K562 (cell line): ENCODE data around the gene SPHK2. TPM values are rescaled to one million over a fixed set of nuclear protein-coding genes. Genes with fewer than 3 reads are reported as not detected.
"Not testable (repeated sequence)": the region's sequence is repeated elsewhere in the genome, so short reads cannot be mapped to it uniquely, and the experiment has no call there.

Source experiments
- ATAC-seq: fragments of 200-7000 bp; cut with Tn5 transposase; 3 replicates; pipeline ENCODE4 v1.9.1; 2020; ENCODE audit warnings: moderate library complexity
- BruUV-seq: library from RNA; stranded (reverse); fragments of 400-500 nt; replicated peaks from 2 replicates; lab custom pipeline; 2021; lab: Mats Ljungman, UMichigan
- CTCF ChIA-PET: fragments of 300-600 bp; formaldehyde crosslinking; extraction: SDS; loops from one replicate; lab custom pipeline; 2021; ENCODE audit warnings: low intra/inter-chr PET ratio; lab: Yijun Ruan, JAX
- POLR2A ChIA-PET: fragments of 300-600, 350-650 bp; sonication (Branson Sonifier 250); formaldehyde crosslinking; extraction: SDS; loops from one replicate; lab custom pipeline; 2021; ENCODE audit warnings: antibody characterized with exemption, inconsistent platforms; lab: Yijun Ruan, JAX
- DNase-seq, 4 experiments: peaks; one replicate each; pipeline versions ENCODE4 v3.0.0 to v3.0.0-alpha.2; 2011 to 2018; ENCODE audit warnings: low spot score in 3 of 4, mixed read lengths in 3 of 4; ENCODE audit errors: extremely low read depth in 1 of 4
- FAIRE-seq: peaks from 2 replicates; lab custom pipeline; 2011; peaks lifted over from hg19 to GRCh38; lab: Jason Lieb, UNC
- H2AFZ ChIP-seq: 2 replicates; pipeline ENCODE4 v1.6.0; 2011; ENCODE audit warnings: low read depth, low read length, control low read depth, inconsistent platforms
- H3K27ac ChIP-seq: fragments of 200-600 bp; 3 replicates; pipeline ENCODE4 v1.8.0; 2011; ENCODE audit warnings: low read depth, mild to moderate bottlenecking, control low read depth, inconsistent platforms, low read length, moderate library complexity, mixed read lengths; ENCODE audit errors: extremely low read depth
- H3K27me3 ChIP-seq, 2 experiments: fragments of 300-600 bp in 1 of 2; 2 replicates in 1 of 2; 3 replicates in 1 of 2; pipeline versions ENCODE4 v1.6.0 to v1.8.0; 2011; ENCODE audit warnings: inconsistent platforms in 2 of 2, low read length in 2 of 2, mild to moderate bottlenecking in 1 of 2, mixed read lengths in 1 of 2, moderate library complexity in 1 of 2; ENCODE audit not compliant: control insufficient read depth in 2 of 2, insufficient read depth in 2 of 2
- H3K36me3 ChIP-seq: fragments of 300-600 bp; 3 replicates; pipeline ENCODE4 v1.8.0; 2011; ENCODE audit warnings: mild to moderate bottlenecking, low read length, inconsistent platforms; ENCODE audit not compliant: control insufficient read depth, insufficient read depth
- H3K4me1 ChIP-seq, 2 experiments: fragments of 200-600 bp in 1 of 2; replicated peaks in 1 of 2; 2 replicates in 1 of 2; 3 replicates in 1 of 2; pipeline versions ENCODE4 v1.5.1 to v1.8.0; 2011; ENCODE audit warnings: inconsistent platforms in 2 of 2, low read length in 2 of 2, mild to moderate bottlenecking in 1 of 2, mixed read lengths in 1 of 2, moderate library complexity in 1 of 2; ENCODE audit not compliant: control insufficient read depth in 2 of 2, insufficient read depth in 2 of 2
- H3K4me2 ChIP-seq: 2 replicates; pipeline ENCODE4 v1.6.1; 2011; ENCODE audit warnings: low read length, control low read depth, inconsistent platforms, mixed read lengths; ENCODE audit not compliant: insufficient read depth
- H3K4me3 ChIP-seq: fragments of 200-600 bp; sonication (generic), shearing (Covaris generic); 2 replicates; pipeline ENCODE4 v1.5.1; 2016; ENCODE audit warnings: control low read depth, inconsistent platforms
- H3K79me2 ChIP-seq: fragments of 200-600 bp; 3 replicates; pipeline ENCODE4 v1.8.0; 2011; ENCODE audit warnings: low read length, inconsistent platforms; ENCODE audit not compliant: control insufficient read depth, insufficient read depth
- H3K9ac ChIP-seq, 2 experiments: 2 replicates each; pipeline versions ENCODE4 v1.6.0 to v1.6.1; 2011; ENCODE audit warnings: low read depth in 2 of 2, low read length in 2 of 2, control low read depth in 1 of 2, inconsistent platforms in 1 of 2, mild to moderate bottlenecking in 1 of 2, mixed read lengths in 1 of 2; ENCODE audit not compliant: insufficient read depth in 1 of 2
- H3K9me1 ChIP-seq: one replicate; pipeline ENCODE4 v1.6.0; 2011; ENCODE audit warnings: inconsistent platforms, mild to moderate bottlenecking, low read length, moderate library complexity; ENCODE audit not compliant: control insufficient read depth, insufficient read depth
- H3K9me3 ChIP-seq: replicated peaks from 2 replicates; pipeline ENCODE4 v1.5.1; 2011; ENCODE audit warnings: low read depth, low read length, inconsistent platforms; ENCODE audit not compliant: control insufficient read depth, insufficient read depth
- H4K20me1 ChIP-seq: replicated peaks from 2 replicates; pipeline ENCODE4 v1.6.1; 2011; ENCODE audit warnings: low read length, inconsistent platforms, mixed read lengths; ENCODE audit not compliant: control insufficient read depth, insufficient read depth
- CREM ChIP-seq: IDR thresholded peaks from 2 replicates; pipeline ENCODE4 v1.6.1; 2014; ENCODE audit warnings: antibody characterized with exemption, low read depth
- CXXC5 ChIP-seq: fragments of 250-450 bp; sonication (Bioruptor Pico); IDR thresholded peaks from 2 replicates; pipeline ENCODE4 v1.8.0; 2022; ENCODE audit warnings: inconsistent platforms, mild to moderate bottlenecking, moderate library complexity
- DDX20 ChIP-seq: fragments of 450-650 bp; IDR thresholded peaks from 2 replicates; pipeline ENCODE4 v1.6.1; 2016; ENCODE audit warnings: missing genetic modification characterization, low read depth, mild to moderate bottlenecking, missing compliant biosample characterization, moderate library complexity
- ETV5 ChIP-seq: sonication (generic); formaldehyde crosslinking; IDR thresholded peaks from 2 replicates; pipeline ENCODE4 v1.4.0; 2020; ENCODE audit warnings: low read depth, mild to moderate bottlenecking, missing genetic modification reagents
- GTF3C2 ChIP-seq: IDR thresholded peaks from 3 replicates; pipeline ENCODE4 v1.6.1; 2011; ENCODE audit warnings: borderline replicate concordance, mild to moderate bottlenecking, moderate library complexity; ENCODE audit not compliant: insufficient read length; ENCODE audit errors: extremely low read depth
- HDAC1 ChIP-seq, 2 experiments: fragments of 450-650 bp; IDR thresholded peaks; 2 replicates each; pipeline ENCODE4 v1.6.1; 2016 to 2017; ENCODE audit warnings: inconsistent platforms in 1 of 2, mild to moderate bottlenecking in 1 of 2, moderate library complexity in 1 of 2
- MED1 ChIP-seq: sonication (generic); formaldehyde crosslinking; IDR thresholded peaks from 2 replicates; pipeline ENCODE4 v1.8.1; 2023; ENCODE audit warnings: missing genetic modification reagents, borderline replicate concordance
- MYC ChIP-seq, 2 experiments: fragments of 250-450 bp in 1 of 2; sonication (Bioruptor Pico) in 1 of 2; IDR thresholded peaks; 2 replicates each; pipeline versions ENCODE4 v1.5.1 to v1.6.1; 2012 to 2021; ENCODE audit warnings: low read depth in 2 of 2, borderline replicate concordance in 1 of 2, improper control_type of control experiment in 1 of 2, low read length in 1 of 2, mild to moderate bottlenecking in 1 of 2, moderate library complexity in 1 of 2
- RAD21 ChIP-seq, 2 experiments: fragments of 250-450 bp in 1 of 2; fragments of 450-650 bp in 1 of 2; sonication (Bioruptor Pico) in 1 of 2; formaldehyde crosslinking in 1 of 2; IDR thresholded peaks in 1 of 2; conservative IDR thresholded peaks in 1 of 2; 2 replicates each; pipeline versions ENCODE4 v1.4.0 to v1.8.0; 2020 to 2022; ENCODE audit warnings: mild to moderate bottlenecking in 2 of 2, moderate library complexity in 1 of 2
- RBM17 ChIP-seq: fragments of 200-400 bp; formaldehyde crosslinking; IDR thresholded peaks from 2 replicates; pipeline ENCODE4 v1.6.1; 2017; ENCODE audit warnings: low read depth, mild to moderate bottlenecking, low read length, borderline replicate concordance
- RCOR1 ChIP-seq, 2 experiments: IDR thresholded peaks; 2 replicates each; pipeline ENCODE4 v1.6.1; 2012; ENCODE audit warnings: low read depth in 2 of 2, low read length in 2 of 2, borderline replicate concordance in 1 of 2, improper control_type of control experiment in 1 of 2
- TCFL5 ChIP-seq: fragments of 250-450 bp; sonication (Bioruptor Pico); conservative IDR thresholded peaks from 2 replicates; pipeline ENCODE4 v1.6.1; 2021; ENCODE audit warnings: mild to moderate bottlenecking, moderate library complexity, matching md5 sums
- TEAD1 ChIP-seq, 2 experiments: fragments of 450-650 bp in 1 of 2; sonication (generic) in 1 of 2; formaldehyde crosslinking; IDR thresholded peaks; 2 replicates each; pipeline versions ENCODE4 v1.4.0 to v1.8.0; 2020 to 2022; ENCODE audit warnings: mild to moderate bottlenecking in 2 of 2, missing genetic modification reagents in 1 of 2
- ZBTB9 ChIP-seq: fragments of 450-650 bp; formaldehyde crosslinking; IDR thresholded peaks from 2 replicates; pipeline ENCODE4 v1.4.0; 2020; ENCODE audit warnings: mild to moderate bottlenecking, moderate library complexity
- ZNF347 ChIP-seq: fragments of 450-650 bp; formaldehyde crosslinking; IDR thresholded peaks from 2 replicates; pipeline ENCODE4 v1.4.0; 2020; ENCODE audit warnings: low read depth, mild to moderate bottlenecking, moderate library complexity
- WGBS: fragments of 100-300 bp; shearing (Covaris generic); methylation state at CpG from one replicate; pipeline ENCODE4 v1.1.6; 2016; ENCODE audit warnings: low coverage, mixed read lengths; ENCODE audit not compliant: insufficient coverage; ENCODE audit errors: missing lambda C conversion rate; 5-methylcytosine and 5-hydroxymethylcytosine counted together
- in situ Hi-C: fragments of 300-500 bp; cut with MboI; formaldehyde crosslinking; loops from 4 replicates; pipeline ENCODE4 v1.15.0; 2018; ENCODE audit warnings: inconsistent platforms, mixed read lengths
- intact Hi-C: fragments of 100-400 bp; cut with micrococcal nuclease; formaldehyde crosslinking; loops from 2 replicates; pipeline ENCODE4 v1.14.2; 2022
- polyA plus RNA-seq, 8 experiments: library from polyadenylated mRNA; depleted of rRNA in 4 of 8; stranded (reverse) in 5 of 8; unstranded in 3 of 8; fragments of >200 nt; fragmentation: Nextera tagmentation in 2 of 8; fragmentation: Illumina TruSeq in 1 of 8; extraction: Ambion mirVana in 2 of 8; extraction: Trizol in 1 of 8; gene quantifications; 2 replicates each; pipeline versions ENCODE4 v1.2.1 to v1.2.3, GENCODE V29; 2011 to 2014; ENCODE audit warnings: inconsistent platforms in 1 of 8, missing spikeins in 1 of 8
- total RNA-seq, 7 experiments: library from RNA; depleted of rRNA in 6 of 7; stranded (reverse); fragments of >200 nt in 6 of 7; fragmentation: Illumina TruSeq in 2 of 7; extraction: Trizol in 2 of 7; gene quantifications; 2 replicates each; pipeline versions ENCODE4 v1.2.1 to v1.2.3, GENCODE V29; 2011 to 2021; ENCODE audit warnings: low replicate concordance in 1 of 7

SPHK2 gene
- total and polyA plus RNA-seq, 9 of the 15 experiments (the other 6 are each of a cell fraction or from before 2014, with no cell fraction given), result 0.10 to 15.2 (median 2.9) TPM

DNA sequence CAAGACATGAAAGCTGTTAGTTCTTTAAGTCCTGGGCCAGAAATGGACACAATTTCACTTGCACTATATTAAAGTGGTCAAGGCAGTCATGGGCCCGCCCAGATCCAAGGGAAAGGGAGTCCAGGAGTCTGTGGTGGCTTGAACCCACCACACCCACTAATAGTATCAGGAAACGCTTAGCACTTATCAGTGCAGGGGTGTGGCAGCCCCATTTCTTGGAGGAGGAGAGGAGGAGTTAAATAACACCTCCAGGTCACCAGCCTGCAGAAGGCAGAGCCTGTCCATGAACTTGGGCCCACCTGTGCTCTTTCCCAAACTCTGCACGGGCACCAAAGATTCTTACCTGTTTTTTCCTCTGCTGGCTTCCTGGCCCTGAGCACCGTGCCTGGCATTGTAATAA lies 58.9 kb downstream of the SPHK2 start (continued):
- TF ChIP-seq GTF3C2 (no peak), CREM (peak; percentile 36; the same call in 1 of the 2 replicates), DDX20 (tag) (no peak), MED1 (no peak), RCOR1 (IDR thresholded peaks at IDR 0.05; ENCODE audit: borderline replicate concordance in 1 of 2, low read depth in 2 of 2, low read length in 2 of 2) (peak in 1 of 2 experiments; percentile 73; a peak in 1 of 4 replicates), TCFL5 (CRISPR knock-in tag) (no peak), MYC (IDR thresholded peaks at IDR 0.05; ENCODE audit: low read depth, low read length) (0 out of 2 replicates have a peak, but pooled peaks have one; percentile 35), MYC (CRISPR knock-in tag; IDR thresholded peaks at IDR 0.05; ENCODE audit: borderline replicate concordance, low read depth) (no peak), HDAC1 (IDR thresholded peaks at IDR 0.05) (0 out of 4 replicates have a peak, but pooled peaks of 1 of the 2 experiments have one; percentile 15), ETV5 (CRISPR knock-in tag) (no peak), TEAD1 (CRISPR knock-in tag; IDR thresholded peaks at IDR 0.05) (no peak), RBM17 (no peak), CXXC5 (CRISPR knock-in tag) (peak; percentile 57; the same call in 1 of the 2 replicates), ZBTB9 (CRISPR knock-in tag) (no peak), ZNF347 (CRISPR knock-in tag) (no peak), RAD21 (CRISPR knock-in tag; conservative IDR thresholded peaks at IDR 0.05 in 1 of 2, IDR thresholded peaks at IDR 0.05 in 1 of 2) (peak in 1 of 2 experiments; percentile 8; a peak in 1 of 4 replicates)

DNA sequence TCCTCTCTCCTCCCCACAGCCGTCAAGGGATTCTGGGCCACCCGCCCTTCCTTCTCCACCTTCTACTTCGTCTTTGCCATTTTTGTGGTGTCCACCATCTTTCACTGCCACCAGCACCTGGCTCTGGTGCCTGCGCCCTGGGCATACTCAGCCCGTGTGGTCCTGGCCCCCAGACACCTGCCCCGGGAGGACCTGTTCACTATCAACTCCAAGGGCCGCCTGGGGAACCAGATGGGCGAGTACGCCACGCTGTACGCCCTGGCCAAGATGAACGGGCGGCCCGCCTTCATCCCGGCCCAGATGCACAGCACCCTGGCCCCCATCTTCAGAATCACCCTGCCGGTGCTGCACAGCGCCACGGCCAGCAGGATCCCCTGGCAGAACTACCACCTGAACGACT lies 60.7 kb downstream of the SPHK2 start:
- H3K36me3 ChIP-seq, H3K9me3 ChIP-seq, DNase-seq, H3K27me3 ChIP-seq, H3K4me2 ChIP-seq, in situ Hi-C loops, H3K9me1 ChIP-seq, POLR2A ChIA-PET, H2AFZ ChIP-seq, ATAC-seq, H3K79me2 ChIP-seq, FAIRE-seq, BruUV-seq, intact Hi-C loops, H3K27ac ChIP-seq, H3K9ac ChIP-seq, CTCF ChIA-PET, H3K4me3 ChIP-seq, H4K20me1 ChIP-seq: not testable (repeated sequence)
- peaks cover 21 to 55% of the 10 kb centered on the region in 2 experiments for H3K4me1 ChIP-seq
- WGBS, result 76% methylated on average over 5 of the region's 19 CpGs
